SU-DHL-6 (cell line): ENCODE measurements around the gene LAMTOR4.

ENCODE experiments used
- H2AFZ ChIP-seq: fragments of 200-600 bp; sonication (generic); 2 replicates; pipeline ENCODE4 v1.6.1; 2014; ENCODE audit warnings: low read depth, mild to moderate bottlenecking, moderate library complexity, mixed read lengths, antibody characterized with exemption, low read length; ENCODE audit not compliant: severe bottlenecking
- H3F3A ChIP-seq: fragments of 200-600 bp; shearing (Covaris generic); 2 replicates; pipeline ENCODE4 v1.6.0; 2016; ENCODE audit warnings: antibody characterized with exemption, mild to moderate bottlenecking; ENCODE audit not compliant: insufficient read depth
- H3K27ac ChIP-seq: fragments of 200-600 bp; sonication (generic); 2 replicates; pipeline ENCODE4 v1.5.1; 2016; ENCODE audit warnings: low read depth, mild to moderate bottlenecking, low read length, moderate library complexity, mixed read lengths
- H3K27me3 ChIP-seq: fragments of 200-600 bp; sonication (generic), shearing (Covaris generic); 2 replicates; pipeline ENCODE4 v1.6.0; 2014; ENCODE audit warnings: mild to moderate bottlenecking, low read length
- H3K36me3 ChIP-seq: fragments of 200-600 bp; sonication (generic); 2 replicates; pipeline ENCODE4 v1.6.1; 2014; ENCODE audit warnings: mild to moderate bottlenecking, low read length, mixed read lengths
- H3K4me2 ChIP-seq: fragments of 300-600, 200-600 bp; shearing (Covaris generic), sonication (generic); 2 replicates; pipeline ENCODE4 v1.6.0; 2014; ENCODE audit warnings: low read length, low read depth, mild to moderate bottlenecking; ENCODE audit not compliant: poor library complexity, severe bottlenecking
- H3K4me3 ChIP-seq: fragments of 200-600 bp; sonication (generic); 2 replicates; pipeline ENCODE4 v1.5.1; 2014; ENCODE audit warnings: antibody characterized with exemption, low read length, mild to moderate bottlenecking, mixed read lengths; ENCODE audit not compliant: insufficient read depth, poor library complexity, severe bottlenecking
- H3K79me2 ChIP-seq: fragments of 200-600 bp; sonication (generic); 2 replicates; pipeline ENCODE4 v1.6.1; 2014; ENCODE audit warnings: mild to moderate bottlenecking, low read length, moderate library complexity; ENCODE audit not compliant: insufficient read depth
- H3K9ac ChIP-seq: fragments of 200-600 bp; sonication (generic); 2 replicates; pipeline ENCODE4 v1.7.0; 2014; ENCODE audit warnings: mild to moderate bottlenecking, low read length
- H3K9me2 ChIP-seq: fragments of 200-600 bp; sonication (generic); replicated peaks from 2 replicates; pipeline ENCODE4 v1.6.1; 2014; ENCODE audit warnings: low read length; ENCODE audit not compliant: insufficient read depth
- H3K9me3 ChIP-seq: fragments of 200-600 bp; sonication (generic); 2 replicates; pipeline ENCODE4 v1.6.1; 2014; ENCODE audit warnings: low read length, mixed read lengths; ENCODE audit not compliant: insufficient read depth
- H4K20me1 ChIP-seq: fragments of 200-600 bp; sonication (generic); 2 replicates; pipeline ENCODE4 v1.6.1; 2014; ENCODE audit warnings: low read depth, mild to moderate bottlenecking, antibody characterized with exemption, low read length, moderate library complexity, mixed read lengths
- EZH2phosphoT487 ChIP-seq: fragments of 200-600 bp; sonication (generic), shearing (Covaris generic); conservative IDR thresholded peaks from 2 replicates; pipeline ENCODE4 v1.6.1; 2018; ENCODE audit warnings: mild to moderate bottlenecking, antibody characterized with exemption, low read length, moderate library complexity, mixed read lengths
- TF ChIP-seq, protein P1 (sequence below): fragments of 200-600 bp; sonication (generic); IDR thresholded peaks from one replicate; pipeline ENCODE4 v1.5.1; 2017; ENCODE audit warnings: antibody characterized with exemption, mild to moderate bottlenecking, low read length, moderate library complexity; ENCODE audit not compliant: insufficient read depth, poor library complexity, severe bottlenecking

The LAMTOR4 gene

DNA sequence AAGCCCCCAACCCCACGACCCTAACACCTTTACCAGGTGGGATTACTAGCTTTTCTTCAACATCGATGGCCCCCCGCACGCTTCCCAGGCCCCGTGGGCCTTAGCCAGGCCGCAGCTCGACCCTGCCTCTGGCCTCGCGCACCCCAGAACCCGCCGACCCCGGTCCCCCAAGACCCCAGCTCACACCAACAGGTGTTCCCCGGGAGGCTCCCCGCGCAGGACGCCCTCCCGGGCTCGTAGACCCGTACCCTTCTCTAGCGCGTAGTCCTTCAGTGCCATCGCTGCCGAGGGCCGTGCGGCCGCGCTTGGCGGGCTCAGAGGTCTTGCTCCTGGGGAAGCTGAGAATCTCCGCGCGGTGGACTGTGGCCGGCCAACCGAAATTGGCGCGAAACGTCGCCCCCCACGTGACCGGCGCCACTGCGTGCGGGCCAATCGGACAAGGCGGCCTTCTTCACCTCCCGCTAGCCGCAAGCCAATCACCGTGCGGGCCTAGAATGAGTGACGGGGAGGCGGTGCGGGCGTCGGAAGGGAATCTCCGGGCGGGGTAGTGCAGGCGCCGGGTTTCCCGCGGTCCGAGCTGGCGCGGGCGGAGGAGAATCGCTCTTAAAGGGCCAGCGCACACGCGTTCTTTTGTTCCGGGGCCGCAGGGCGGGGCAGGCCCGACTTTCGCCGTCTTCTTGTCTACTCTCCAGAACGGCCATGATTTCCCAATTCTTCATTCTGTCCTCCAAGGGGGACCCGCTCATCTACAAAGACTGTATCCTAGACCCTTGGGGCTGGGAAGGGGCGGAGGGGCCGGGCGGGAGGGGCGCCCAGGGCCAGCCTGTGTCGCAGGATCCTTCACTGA, 47.5 kb upstream of the LAMTOR4 start, which contains the start of the genes AP4M1 and MCM7:
Gene AP4M1, plus strand, starts transcription at position 628 of the 847 bp plus-strand sequence. Its CDS starts 72 bp downstream, at position 700.
Gene MCM7, minus strand, starts transcription at position 382 of the 847 bp plus-strand sequence. Its CDS starts 103 bp downstream, at position 279.
- Histone ChIP-seq H4K20me1 (peaks cover 13% of the 10 kb centered on the region), H3K4me3 (peak within 1 kb of the TSS; percentile 94), H3K9me2 (no peaks in the 10 kb centered on the region), H3K36me3 (peaks cover 36% of the 10 kb centered on the region), H3K27me3 (no peaks in the 10 kb centered on the region), H3K4me2 (peak within 1 kb of the TSS; percentile 70), H2AFZ (peak within 1 kb of the TSS; percentile 54), H3K9ac (peak within 1 kb of the TSS; percentile 100), H3K27ac (peak within 1 kb of the TSS; percentile 95), H3K79me2 (peaks cover 34% of the 10 kb centered on the region), H3K9me3 (no peaks in the 10 kb centered on the region), H3F3A (peaks cover 24% of the 10 kb centered on the region)
- TF ChIP-seq, protein P1, sequence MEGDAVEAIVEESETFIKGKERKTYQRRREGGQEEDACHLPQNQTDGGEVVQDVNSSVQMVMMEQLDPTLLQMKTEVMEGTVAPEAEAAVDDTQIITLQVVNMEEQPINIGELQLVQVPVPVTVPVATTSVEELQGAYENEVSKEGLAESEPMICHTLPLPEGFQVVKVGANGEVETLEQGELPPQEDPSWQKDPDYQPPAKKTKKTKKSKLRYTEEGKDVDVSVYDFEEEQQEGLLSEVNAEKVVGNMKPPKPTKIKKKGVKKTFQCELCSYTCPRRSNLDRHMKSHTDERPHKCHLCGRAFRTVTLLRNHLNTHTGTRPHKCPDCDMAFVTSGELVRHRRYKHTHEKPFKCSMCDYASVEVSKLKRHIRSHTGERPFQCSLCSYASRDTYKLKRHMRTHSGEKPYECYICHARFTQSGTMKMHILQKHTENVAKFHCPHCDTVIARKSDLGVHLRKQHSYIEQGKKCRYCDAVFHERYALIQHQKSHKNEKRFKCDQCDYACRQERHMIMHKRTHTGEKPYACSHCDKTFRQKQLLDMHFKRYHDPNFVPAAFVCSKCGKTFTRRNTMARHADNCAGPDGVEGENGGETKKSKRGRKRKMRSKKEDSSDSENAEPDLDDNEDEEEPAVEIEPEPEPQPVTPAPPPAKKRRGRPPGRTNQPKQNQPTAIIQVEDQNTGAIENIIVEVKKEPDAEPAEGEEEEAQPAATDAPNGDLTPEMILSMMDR: no peak
- no peak for TF ChIP-seq EZH2phosphoT487

GRCh38 chr7:100102950-100103840, 45.5 kb upstream of the LAMTOR4 start:
- no peaks in the 10 kb centered on the region for H3K27me3 ChIP-seq
- no peak overlapping the region for H3K27ac ChIP-seq
- peaks cover 30% of the 10 kb centered on the region for H3K79me2 ChIP-seq
- H3K36me3 ChIP-seq: peaks cover 21% of the 10 kb centered on the region
- H3K4me3 ChIP-seq: no peak overlapping the region
- TF ChIP-seq, protein P1: no peak
- TF ChIP-seq EZH2phosphoT487: no peak
- H3K9me2 ChIP-seq: no peaks in the 10 kb centered on the region
- H3K9me3 ChIP-seq: no peaks in the 10 kb centered on the region
- peaks cover 21% of the 10 kb centered on the region for H3F3A ChIP-seq
- peak overlapping the region; percentile 100 for H3K9ac ChIP-seq
- H3K4me2 ChIP-seq: peak overlapping the region; percentile 62
- no peak overlapping the region for H2AFZ ChIP-seq
- H4K20me1 ChIP-seq: peaks cover 13% of the 10 kb centered on the region

- Histone ChIP-seq H3K36me3 (no peaks in the 10 kb centered on the region; the same call in 1 of the 2 replicates), H3K79me2 (peaks cover 6% of the 10 kb centered on the region), H3K9me2 (no peaks in the 10 kb centered on the region), H3K27ac (no peak overlapping the region), H3K27me3 (no peaks in the 10 kb centered on the region), H3K4me3 (no peak overlapping the region), H3K9ac (no peak overlapping the region), H2AFZ (no peak overlapping the region), H4K20me1 (no peaks in the 10 kb centered on the region), H3K9me3 (no peaks in the 10 kb centered on the region), H3F3A (peaks cover 6% of the 10 kb centered on the region; the same call in 1 of the 2 replicates), H3K4me2 (no peak overlapping the region)
- TF ChIP-seq EZH2phosphoT487: no peak
Observed at GRCh38 chr7:100105534-100105933, 43.2 kb upstream of the LAMTOR4 start.
